PC-3 (cell line): ENCODE measurements around the gene RHBDD3.

Source experiments
- EZH2 ChIP-seq: fragments of 300-600 bp; sonication (generic); IDR thresholded peaks from one replicate; pipeline ENCODE4 v1.6.1; 2017; ENCODE audit warnings: antibody characterized with exemption, mild to moderate bottlenecking, low read length; ENCODE audit not compliant: unreplicated experiment
- TF ChIP-seq, protein P1 (sequence below): fragments of 300-600 bp; sonication (generic); conservative IDR thresholded peaks from 2 replicates; pipeline ENCODE4 v1.5.1; 2017; ENCODE audit warnings: antibody characterized with exemption, low read depth, mild to moderate bottlenecking, low read length

DNA sequence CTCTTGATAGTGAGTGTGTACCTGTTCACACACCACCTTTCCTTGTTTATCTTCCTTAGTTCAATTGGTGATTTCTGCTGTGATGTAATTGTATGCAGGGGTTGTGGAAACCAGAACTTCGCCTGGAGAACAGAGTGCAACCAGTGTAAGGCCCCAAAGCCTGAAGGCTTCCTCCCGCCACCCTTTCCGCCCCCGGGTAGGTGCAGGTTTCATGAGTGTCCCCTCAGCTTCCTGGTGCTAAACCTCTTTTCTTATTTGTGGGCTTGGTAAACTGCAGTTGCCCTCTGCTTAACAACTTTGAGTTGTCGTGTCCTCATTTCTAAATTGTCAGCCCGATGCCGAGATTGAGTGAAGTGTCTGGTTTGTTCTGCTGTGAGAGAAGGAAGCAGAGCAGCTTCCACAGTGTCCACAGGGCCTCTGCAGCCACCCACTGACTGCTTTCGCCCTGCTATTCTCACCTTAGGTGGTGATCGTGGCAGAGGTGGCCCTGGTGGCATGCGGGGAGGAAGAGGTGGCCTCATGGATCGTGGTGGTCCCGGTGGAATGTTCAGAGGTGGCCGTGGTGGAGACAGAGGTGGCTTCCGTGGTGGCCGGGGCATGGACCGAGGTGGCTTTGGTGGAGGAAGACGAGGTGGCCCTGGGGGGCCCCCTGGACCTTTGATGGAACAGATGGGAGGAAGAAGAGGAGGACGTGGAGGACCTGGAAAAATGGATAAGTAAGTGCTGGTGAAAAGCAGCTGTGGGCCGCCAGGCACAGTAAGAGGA, 31.5 kb upstream of the RHBDD3 start:
- TF ChIP-seq, protein P1, sequence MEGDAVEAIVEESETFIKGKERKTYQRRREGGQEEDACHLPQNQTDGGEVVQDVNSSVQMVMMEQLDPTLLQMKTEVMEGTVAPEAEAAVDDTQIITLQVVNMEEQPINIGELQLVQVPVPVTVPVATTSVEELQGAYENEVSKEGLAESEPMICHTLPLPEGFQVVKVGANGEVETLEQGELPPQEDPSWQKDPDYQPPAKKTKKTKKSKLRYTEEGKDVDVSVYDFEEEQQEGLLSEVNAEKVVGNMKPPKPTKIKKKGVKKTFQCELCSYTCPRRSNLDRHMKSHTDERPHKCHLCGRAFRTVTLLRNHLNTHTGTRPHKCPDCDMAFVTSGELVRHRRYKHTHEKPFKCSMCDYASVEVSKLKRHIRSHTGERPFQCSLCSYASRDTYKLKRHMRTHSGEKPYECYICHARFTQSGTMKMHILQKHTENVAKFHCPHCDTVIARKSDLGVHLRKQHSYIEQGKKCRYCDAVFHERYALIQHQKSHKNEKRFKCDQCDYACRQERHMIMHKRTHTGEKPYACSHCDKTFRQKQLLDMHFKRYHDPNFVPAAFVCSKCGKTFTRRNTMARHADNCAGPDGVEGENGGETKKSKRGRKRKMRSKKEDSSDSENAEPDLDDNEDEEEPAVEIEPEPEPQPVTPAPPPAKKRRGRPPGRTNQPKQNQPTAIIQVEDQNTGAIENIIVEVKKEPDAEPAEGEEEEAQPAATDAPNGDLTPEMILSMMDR = no peak
- no peak for TF ChIP-seq EZH2
